Ovary (tissue), 3 donors: ENCODE measurements around the gene KLHL24.

Source experiments
- CTCF ChIP-seq, 3 donors: fragments of 450-650 bp in 2 of 3; fragments of 200-600 bp in 1 of 3; IDR thresholded peaks; one replicate each; pipeline versions ENCODE4 v1.5.1 to v1.8.0; 2016 to 2022; ENCODE audit warnings: antibody characterized with exemption in 3 of 3, mild to moderate bottlenecking in 1 of 3
- POLR2A ChIP-seq: fragments of 450-650 bp; IDR thresholded peaks from one replicate; pipeline ENCODE4 v1.6.1; 2017; ENCODE audit warnings: antibody characterized with exemption, mild to moderate bottlenecking, moderate library complexity
- donor health status: DM: no; HTN: no; CAD: no.

GRCh38 chr3:183701744-183702143 lies 66.3 kb downstream of the KLHL24 start:
- TF ChIP-seq CTCF (IDR thresholded peaks at IDR 0.05) (no peak), POLR2A (no peak)
